NCI-H2196 treated with DMSO at 0.1 percent for 48 hours (cell line): ENCODE results near the gene TEDC1.

Experiments used
- DNase-seq: peaks from one replicate; lab custom pipeline; 2025; ENCODE audit not compliant: unreplicated experiment; lab: John Stamatoyannopoulos, UW

TEDC1 gene, protein sequence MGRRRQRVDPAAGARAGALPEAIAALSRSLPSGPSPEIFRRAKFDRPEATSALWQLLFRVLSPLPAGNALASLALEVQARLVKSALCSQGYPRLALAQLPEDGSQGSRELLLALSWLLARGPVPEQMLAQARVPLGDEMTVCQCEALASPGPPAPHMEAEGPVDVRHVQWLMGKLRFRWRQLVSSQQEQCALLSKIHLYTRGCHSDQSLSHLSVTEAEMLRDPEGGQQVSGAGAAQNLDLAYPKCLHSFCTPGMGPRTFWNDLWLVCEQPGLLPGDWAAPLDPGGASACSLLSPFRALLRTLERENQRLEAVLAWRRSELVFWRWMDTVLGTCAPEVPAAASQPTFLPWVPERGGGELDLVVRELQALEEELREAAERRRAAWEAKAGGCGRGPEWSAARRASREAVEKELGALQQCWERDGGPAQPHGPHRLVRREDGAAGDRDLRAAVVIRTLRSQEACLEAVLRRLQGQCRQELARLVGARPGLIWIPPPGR

DNA sequence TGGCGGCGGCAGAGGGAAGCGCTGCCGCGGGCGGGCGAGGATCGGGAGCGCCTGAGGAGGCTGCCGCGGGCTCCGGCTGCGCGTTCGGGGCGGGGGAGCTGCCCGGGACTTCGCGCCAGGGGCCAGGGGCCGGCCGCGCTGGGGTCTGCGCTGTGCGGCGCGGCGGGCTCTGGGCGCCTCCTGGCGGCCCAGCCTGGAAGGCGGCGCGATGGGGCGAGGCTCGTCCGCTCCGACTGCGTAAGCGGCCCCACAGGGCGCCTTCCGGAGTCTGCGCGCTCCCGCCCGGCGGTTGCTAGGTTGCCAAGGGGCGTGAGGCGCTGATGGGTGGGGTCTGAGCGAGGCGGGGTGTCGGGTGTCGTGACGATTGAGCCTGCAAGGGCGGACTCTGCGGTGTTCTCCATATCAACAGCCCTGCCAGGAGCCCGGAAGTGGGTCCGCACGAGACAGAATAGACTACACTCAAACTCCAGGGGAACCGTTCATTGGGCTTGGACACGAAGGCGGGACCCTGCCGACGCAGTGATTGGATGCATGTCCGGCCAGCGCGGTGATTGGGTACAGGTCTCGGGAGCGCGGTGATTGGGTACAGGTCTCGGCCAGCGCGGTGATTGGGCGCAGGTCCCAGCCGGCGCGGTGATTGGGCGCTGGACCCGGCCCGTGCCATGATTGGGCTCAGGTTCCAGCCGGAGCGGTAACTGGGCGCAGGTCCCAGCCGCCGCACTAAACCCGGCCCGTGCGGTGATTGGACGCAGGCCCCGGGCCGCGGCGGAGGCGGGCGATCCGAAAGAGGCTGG, at the start of gene TEDC1:
Gene TEDC1 (plus strand): TSS at position 675 of the 794 bp plus-strand sequence. CDS start 130 bp downstream, outside the sequence.
- peak; percentile 94 for DNase-seq

DNA sequence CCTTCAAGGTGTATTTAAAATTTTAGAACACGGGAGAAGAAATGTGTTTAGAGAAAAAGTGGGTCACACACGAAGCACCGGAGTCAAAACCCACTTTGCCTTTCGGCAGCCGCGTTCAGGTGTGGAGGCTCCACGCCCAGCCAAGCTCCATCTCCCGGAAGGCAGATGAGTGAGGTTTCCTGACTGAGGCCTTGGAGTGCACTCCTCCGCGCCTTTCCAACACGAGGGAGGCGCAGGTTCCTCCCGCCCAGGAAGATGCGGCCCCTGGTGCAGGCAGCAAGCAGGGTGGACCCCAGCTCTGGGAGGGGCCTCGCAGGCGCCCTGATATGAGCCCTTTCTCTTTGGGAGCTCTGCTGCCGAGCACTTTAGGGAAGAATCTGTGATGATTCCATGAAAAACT, 48.9 kb upstream of the TEDC1 start:
- no peak for DNase-seq

DNA sequence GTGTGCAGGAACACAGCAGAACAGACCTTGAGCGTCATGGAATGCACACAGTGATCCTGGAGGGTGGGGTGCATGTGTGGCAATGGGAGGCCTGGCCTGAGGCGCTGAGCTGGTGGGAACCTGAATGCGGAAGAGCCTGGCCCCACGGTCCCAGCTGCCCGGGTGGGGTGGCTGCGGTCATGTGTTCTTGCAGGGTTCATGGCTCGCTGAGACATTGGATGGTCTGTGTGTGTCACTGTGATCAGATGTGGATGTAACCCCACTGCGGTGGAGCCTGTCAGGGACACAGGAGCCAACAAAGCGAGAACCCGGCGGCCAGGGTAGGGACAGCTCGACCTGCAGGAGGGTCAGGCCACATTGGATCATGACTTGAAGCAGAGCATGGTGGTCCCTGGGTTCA, 48.2 kb upstream of the TEDC1 start:
- no peak for DNase-seq

DNA sequence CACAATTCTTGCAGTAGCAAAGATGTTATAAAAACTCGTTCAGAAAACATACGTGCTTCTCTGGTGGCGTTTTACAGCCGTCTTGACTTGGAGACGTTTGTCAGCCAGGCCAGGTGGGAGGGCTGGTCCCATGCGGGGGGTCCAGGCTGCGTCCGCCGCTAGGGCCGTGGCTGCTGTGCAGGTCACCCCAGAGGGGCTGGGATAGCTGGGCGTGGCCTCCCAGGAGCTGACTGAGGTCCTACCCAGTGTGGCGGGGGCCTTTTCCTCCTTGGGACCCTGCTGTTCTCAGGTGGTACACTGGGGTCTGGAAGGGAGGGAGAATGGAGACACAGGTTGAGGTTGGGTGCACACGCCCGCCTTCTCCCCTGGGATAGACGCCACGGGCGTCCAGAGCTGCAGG, 46.2 kb upstream of the TEDC1 start:
- no peak for DNase-seq

DNA sequence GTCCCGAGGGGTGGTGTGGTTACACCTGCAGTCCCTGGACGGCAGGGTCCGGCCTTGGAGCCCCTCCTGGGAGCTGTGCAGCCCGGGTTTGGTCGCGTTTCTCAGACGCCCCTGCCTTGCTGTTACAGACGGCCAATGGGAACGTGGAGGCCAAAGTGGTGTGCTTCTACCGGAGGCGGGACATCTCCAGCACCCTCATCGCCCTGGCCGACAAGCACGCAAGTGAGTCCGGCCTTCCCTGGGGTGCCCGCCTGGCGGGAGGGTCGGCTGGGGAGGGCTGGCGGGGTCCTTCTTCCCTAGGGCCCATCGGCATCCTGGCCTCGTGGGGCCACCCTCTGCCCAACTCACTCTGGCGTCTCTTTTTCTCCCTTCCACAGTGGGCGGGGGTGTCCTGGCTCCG, 45.8 kb upstream of the TEDC1 start:
- no peak for DNase-seq

DNA sequence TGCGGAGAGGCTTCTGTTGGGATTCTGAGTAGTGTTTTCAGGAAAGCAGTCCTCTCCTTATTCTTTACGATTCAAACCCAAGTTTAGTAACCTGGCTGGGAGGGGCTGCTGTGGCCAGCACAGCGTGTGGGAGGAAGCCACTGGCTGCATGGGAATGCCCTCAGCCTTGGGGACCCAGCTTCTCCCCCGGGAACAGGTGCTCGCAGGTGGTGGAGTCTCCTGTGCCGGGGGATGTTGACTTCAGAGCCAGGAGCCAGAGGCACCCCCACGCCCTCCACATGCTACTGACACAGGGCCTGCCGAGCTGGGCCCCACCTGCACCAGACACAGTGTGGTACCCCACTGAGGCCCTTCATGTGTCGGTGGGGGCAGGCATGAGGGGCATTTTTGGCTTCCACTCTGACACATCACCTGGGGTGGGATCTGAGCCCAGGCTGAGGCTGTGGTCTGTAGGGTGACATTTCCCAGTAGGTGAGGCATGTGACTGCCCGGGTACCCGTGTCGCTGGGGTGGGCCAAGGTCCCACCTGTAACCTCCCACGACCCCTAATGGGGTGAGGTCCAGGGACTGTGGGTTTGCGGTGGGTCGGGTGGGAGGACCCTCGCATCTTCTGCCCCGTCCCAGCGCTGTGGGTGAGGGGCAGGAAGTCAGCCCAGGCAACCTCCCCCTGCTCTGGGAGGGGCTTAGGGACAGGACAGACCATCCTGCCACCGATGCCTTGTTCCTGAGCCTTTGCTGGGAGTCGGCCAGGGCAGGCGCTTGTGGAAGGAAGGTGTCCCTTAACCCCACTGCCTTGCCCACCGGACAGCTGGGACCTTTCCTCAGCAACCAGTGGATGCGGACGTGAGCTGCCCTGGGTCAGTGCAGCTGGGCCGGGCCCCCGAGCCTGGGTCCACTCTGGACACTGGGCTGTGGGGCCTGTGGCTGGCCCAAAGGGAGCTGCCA, 44.9 kb upstream of the TEDC1 start:
- no peak for DNase-seq

DNA sequence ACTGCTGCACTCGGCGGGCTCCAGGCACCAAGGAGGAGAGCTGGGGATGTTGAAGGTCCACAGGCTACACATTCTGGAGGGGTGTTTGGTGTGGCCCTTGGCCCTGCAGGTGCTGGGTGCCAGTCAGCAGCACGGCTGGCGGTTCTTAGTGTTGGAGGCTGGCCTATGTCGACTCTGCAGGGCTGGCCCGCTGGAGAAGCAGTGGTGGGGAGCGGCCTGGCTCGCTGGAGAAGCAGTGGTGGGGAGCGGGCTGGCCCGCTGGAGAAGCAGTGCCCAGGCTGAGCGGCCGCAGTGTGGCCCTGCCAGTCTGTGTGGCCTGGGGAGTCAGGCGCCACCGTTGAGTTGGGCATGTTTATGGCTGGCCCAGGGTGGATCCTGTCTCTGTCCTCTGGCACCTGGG, 44.1 kb upstream of the TEDC1 start:
- no peak for DNase-seq

DNA sequence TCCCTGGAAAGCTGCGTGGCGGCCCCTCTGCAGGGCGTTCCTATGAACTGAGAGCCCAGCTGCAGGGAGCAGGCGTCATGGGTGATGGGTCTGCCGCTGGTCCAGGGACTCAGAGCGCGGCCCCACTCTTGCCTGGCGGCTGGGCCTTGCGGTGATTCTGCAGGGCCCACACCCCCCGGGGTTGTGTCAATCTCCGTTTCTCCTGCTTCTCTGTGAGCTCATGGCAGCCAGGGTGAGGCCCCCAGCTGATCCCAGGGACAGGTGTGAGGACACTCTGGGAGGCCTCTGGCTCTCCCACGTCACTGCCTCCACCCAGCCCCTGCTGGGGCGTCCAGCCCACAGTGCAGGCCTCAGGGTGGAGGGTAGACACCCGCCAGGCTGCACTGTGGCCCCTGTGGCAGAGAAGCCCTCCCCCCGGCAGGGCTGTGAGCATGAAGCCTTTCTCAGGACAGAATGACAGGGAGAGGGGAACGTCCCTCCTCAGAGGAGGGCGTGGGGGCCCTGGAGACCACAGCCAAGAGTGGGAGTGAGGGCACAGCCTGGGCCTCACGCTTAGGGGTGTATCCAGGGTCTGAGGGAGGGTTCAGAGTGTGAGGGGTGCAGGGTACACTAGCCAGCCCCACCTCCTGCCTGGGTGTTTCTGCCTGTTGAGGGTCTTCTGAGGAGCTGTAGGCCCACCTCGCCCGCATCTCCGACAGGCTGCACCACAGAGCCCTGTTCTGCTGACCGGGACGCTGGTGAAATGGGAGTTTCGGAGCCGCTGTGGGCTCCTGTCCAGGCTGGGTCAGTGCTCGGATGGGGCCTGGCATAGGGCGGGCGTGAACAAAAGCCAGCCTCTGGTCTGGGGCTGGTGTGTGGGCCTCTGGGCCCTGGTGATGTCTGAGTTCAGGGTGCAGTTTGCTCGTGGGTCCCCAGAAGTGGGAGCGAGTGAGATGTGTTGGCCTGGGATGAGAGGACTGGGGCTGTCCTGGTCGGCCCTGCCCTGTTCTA, 43.1 kb upstream of the TEDC1 start:
- DNase-seq = no peak

DNA sequence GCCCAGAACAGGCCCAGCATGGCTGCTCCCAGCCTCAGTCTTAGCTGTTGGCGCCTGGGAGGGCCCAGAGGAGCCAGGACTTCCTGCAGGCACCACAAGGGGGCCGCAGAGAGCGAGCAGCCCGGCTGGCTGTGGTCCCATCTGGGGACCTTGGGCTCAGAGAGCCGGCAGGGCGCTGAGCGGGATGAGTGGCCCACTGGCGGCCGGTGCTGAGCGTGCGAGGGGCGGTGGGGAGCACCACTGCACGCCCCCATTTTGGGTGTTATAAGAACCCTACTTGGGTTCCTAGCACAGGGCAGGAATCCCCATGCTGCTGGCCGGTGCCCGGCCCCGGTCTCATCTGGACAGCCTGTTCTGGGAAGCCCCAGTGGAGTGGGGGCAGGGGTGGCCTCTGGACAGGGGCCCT, 42.3 kb upstream of the TEDC1 start:
- no peak for DNase-seq

DNA sequence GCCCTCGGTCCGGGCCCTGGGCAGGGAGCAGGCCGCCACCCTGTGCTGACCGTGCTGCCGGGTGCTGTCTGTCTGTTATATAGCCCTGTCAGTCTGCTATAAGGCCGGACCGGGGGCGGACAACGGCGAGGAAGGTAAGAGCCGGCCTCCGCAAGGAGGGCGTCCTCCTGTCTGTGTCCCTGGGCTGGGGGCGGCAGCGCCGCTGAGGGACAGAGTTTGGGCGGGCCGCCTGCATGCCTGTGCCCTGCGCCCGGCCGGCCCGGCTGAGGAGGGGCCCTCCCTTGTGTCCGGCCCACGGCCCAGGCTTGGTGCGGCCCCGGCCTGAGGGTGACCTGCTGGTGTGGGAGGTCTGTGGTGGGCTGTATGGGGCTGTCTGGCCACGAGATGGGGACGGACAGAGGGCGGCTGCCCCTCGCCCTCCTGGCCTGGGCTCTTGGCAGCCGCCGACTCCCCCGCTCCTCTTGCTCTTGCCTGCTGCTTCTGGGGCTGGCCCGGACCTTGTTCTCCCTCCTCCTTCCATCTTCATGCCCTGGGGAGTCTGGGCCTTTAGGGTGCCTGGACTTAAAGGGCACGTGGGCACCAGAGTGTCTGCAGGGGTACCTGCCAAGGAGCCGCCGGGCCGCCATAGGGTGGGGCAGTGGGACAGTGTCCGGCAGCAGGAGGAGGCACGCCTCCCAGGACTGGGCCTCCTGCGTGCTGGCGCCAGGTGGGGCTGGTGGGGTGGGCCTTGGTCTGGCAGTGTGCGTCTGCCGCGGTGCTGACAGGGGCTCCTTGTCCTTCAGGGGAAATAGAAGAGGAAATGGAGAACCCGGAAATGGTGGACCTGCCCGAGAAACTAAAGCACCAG, 41.5 kb upstream of the TEDC1 start:
- no peak for DNase-seq

DNA sequence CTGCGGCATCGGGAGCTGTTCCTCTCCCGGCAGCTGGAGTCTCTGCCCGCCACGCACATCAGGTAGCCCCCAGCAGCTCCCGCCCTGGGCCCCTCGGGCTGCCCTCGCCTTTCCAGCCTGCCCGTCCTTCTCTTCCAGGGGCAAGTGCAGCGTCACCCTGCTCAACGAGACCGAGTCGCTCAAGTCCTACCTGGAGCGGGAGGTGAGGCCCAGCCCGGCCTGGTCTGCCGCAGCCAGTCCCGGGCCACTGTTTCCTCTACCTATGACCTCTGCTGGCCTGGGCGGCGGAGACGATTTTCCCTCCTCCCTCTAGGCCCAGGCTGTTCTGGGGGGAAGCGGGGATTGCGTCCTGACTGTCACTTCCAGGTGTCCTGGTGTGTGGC, 40.9 kb upstream of the TEDC1 start:
- DNase-seq = no peak

DNA sequence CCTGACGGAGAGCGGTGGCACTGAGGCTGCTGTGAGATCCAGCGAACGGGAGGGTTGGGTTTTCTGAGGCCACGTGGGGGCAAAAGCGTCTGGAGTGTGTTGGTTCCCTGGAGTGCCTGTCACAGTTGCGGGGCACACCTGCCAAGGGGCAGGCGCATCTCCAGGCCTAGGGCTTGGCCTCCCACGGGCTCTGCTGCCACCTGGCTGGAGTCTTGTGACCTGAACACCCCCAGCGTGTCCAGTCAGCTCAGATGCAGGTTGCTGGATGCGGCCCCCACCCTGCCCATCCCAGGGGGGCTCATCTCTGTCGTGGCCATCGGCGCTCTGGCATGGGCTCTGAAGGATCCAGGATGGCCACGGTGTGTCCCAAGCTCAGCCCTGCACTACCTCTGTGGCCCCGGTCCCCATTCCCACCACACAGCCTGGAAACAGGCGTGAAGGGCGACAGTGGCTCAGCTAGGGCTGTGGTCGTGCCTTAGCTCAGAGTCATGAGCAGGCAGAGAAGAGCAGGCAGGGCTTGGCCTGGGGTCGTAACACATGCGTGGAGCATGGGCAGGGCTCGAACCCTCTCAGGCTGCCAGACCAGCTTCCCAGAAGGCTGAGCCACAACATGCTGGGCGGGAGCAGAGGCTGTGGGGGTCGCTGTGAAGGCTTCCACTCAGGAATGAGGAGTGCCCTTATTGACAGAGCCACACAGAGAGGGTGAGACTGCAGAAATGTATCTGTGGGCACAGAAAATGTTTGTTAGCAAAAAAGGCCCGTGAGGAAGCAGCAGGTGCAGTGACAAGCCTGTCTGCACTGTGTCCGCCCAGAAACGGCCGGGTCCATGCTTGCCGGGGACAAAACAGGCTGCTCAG, 40.0 kb upstream of the TEDC1 start:
- no peak for DNase-seq

DNA sequence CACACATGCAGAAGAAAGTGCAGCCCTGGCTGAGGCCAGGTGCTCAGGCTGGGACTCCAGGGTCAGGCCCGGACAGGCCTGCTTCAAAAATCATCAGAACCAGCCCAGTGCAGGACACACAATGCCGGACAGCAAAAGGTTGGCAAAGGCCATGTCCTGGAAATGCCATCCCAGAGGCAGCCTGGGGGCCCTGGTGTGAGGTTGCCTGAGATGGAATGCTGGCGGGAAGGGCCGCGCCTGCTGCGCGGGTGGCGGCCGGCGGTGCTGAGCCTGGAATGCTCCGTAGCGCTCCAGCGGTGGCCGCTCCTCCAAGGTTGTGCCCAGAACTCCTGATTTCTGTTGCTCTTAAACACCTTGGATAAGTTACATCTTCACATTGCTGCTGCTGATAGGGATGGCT, 38.1 kb upstream of the TEDC1 start:
- DNase-seq = no peak

DNA sequence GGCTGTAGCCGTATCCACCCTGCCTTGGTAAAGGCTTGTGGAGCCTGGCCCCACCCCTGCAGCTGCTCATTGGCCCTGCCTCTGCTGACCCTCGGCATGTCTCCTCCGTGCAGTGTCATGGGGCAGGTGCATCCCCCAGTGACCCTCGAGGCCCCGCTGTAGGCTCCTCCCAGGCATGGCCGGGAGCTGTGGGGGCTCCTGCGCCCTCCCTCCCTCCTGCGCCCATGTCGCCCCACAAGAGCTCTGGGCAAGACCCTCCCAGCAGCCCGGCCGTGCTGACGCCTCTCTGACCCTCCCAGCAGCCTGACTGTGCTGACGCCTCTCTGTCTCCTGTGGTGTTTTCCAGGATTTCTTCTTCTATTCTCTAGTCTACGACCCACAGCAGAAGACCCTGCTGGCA, 37.2 kb upstream of the TEDC1 start:
- no peak for DNase-seq

DNA sequence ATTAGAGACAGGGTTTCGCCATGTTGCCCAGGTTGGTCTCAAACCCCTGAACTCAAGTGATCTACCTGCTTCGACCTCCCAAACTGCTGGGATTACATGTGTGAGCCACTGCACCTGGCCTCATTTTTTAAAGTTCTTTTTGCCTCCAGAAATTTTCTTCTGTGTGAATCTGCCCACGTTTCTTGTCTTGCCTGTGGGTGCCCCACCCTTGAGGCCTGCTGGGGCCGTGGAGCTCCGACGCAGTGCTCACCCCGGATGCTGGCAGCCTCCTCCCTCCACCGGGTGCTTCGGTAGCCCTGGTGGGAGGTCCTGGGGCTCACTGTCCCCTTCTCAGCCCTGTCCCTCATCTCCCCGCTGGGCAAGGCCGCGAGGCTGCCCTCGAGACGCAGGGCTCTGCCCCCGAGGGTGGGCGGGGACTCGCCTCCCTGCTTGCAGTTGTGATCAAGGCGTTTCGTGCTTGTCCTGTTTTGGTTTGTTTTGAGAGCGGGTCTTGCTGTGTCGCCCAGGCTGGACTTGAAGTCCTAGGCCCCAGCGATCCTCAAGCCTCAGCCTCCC, 35.9 kb upstream of the TEDC1 start:
- DNase-seq = no peak

DNA sequence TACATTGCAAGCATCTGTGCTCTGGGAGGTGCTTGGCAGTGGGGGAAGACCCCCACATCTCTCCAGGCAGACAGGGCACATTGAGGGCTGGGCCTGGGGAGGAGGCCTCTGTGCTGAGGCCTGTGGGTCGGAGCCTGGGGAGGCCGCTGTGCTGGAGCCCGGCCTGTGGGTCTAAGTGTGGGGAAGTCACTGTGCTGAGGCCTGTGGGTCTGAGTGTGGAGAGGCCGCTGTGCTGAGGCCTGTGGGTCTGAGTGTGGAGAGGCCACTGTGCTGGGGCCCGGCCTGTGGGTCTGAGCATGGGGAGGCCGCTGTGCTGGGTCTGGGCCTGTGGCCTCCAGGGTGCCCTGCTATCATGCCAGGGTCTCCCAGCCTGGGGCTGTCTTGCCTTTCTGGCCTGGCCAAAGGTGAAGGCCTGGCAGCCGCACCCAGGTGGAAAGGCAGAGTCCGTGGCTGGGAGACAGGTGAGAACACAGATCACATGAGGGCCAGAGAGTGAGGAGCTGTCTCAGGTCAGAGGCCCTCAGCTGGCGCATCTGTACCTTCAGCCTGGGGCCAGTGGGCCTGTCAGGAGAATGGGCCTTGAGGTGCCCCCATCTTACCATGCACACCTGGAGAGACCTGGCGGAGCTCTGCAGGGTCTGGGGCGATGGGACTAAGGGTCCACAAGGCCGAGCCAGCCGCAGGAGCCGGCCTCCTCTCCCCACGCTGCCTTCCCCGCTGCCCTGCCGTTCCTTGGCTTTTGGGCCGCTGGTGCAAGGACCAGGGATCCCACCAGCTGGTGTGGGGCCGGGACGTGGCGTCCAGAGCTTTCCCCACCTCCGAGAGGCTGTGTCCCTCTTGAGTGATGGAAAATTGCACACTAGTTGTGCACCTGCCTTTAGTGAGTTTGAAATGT, 35.0 kb upstream of the TEDC1 start:
- no peak for DNase-seq
